ENCODE data around the gene PRG2.

PRG2 gene

GRCh38 chr11:57378186-57378585 is 12.3 kb downstream of the PRG2 start:
- TF ChIP-seq EZH2phosphoT487 (conservative IDR thresholded peaks at IDR 0.05; ENCODE audit: low read length) (no peak), CTCF (IDR thresholded peaks at IDR 0.05; ENCODE audit: insufficient read depth, low read length, poor library complexity, severe bottlenecking) (no peak)
- H3K36me3 ChIP-seq (ENCODE audit: low read length) = no peaks in the 10 kb centered on the region
- no peaks in the 10 kb centered on the region for H4K20me1 ChIP-seq (ENCODE audit: low read depth, low read length)
- no peak overlapping the region for H2AFZ ChIP-seq (ENCODE audit: low read depth, low read length, severe bottlenecking)
- H3K4me2 ChIP-seq (ENCODE audit: low read depth, low read length, poor library complexity, severe bottlenecking) = no peak overlapping the region
- H3F3A ChIP-seq (ENCODE audit: insufficient read depth) = no peaks in the 10 kb centered on the region
- H3K27me3 ChIP-seq (ENCODE audit: low read length) = no peaks in the 10 kb centered on the region
- no peaks in the 10 kb centered on the region for H3K9me3 ChIP-seq (ENCODE audit: insufficient read depth, low read length)
- H3K4me3 ChIP-seq (ENCODE audit: insufficient read depth, low read length, poor library complexity, severe bottlenecking) = no peak overlapping the region
- no peak overlapping the region for H3K9ac ChIP-seq (ENCODE audit: low read length)
- no peaks in the 10 kb centered on the region for H3K9me2 ChIP-seq (replicated peaks; ENCODE audit: insufficient read depth, low read length)
- no peak overlapping the region for H3K27ac ChIP-seq (ENCODE audit: low read depth, low read length)
- H3K79me2 ChIP-seq (ENCODE audit: insufficient read depth, low read length) = no peaks in the 10 kb centered on the region

DNA sequence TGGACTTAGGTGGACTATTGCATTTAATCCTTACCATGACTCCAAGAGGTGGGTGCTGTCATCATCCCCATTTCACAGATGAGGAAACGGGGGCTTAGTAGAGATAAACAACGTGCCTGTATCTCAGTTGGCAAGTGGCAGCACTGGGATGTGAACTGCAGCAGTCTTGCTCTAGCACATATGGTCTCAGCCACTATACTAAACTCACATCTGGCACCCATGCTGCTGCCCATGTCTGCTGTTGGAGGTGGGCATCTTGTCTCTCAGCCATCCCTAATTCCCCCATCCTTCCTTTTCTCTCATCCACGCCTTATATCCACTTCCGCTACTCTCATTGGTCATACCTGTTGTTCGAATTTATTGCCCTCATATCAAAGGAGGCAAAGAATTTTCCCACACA is 13.3 kb downstream of the PRG2 start:
- H3K4me2 ChIP-seq (ENCODE audit: low read depth, low read length, poor library complexity, severe bottlenecking) = no peak overlapping the region

DNA sequence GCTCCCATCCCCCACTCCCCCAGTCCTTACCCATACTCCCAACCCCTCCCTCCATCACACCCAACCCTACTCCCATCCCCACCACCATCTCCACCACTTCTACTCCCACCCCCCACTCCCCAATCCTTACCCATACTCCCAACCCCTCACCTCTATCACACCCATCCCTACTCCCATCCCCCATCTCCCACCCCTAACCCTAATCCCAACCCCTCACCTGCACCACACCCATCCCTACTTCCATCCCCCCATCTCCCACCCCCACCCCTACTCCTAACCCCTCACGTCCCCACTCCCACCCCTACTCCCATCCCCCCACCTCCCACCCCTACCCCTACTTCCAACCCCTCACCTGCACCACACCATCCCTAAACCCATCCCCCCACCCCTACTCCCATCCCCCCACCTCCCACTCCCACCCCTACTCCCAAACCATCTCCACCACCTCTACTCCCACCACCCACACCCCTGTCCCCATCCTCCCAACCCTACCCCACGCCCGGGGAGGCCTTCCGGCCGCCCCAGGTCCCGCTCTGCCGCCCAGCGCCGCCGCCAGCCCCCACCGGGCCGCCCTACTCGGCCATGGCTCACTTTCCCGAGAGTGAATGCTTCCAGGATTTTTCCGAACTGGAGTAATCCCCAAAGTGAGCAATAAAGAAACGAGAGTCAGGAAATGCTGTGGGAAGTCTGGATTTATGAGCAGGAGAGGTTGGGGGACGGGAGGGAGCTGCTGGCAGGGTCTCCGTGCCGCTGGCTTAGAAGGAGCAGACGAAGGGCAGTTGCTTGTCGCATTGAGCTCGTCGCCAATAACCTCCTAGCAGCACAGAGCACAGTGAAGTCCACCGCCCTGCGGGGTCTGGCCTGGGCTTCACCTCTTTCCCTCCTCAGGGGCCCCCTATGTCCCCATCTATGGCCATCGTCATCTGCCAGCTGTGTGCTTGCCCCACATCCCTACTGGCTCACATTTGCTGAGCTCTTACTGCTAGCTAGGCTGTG is 14.1 kb downstream of the PRG2 start:
- Histone ChIP-seq H3K9me3 (ENCODE audit: insufficient read depth, low read length) (no peaks in the 10 kb centered on the region), H3K9me2 (replicated peaks; ENCODE audit: insufficient read depth, low read length) (no peaks in the 10 kb centered on the region), H4K20me1 (ENCODE audit: low read depth, low read length) (no peaks in the 10 kb centered on the region), H3K27me3 (ENCODE audit: low read length) (no peaks in the 10 kb centered on the region), H3K4me2 (ENCODE audit: low read depth, low read length, poor library complexity, severe bottlenecking) (no peak overlapping the region), H3K36me3 (ENCODE audit: low read length) (no peaks in the 10 kb centered on the region), H3K79me2 (ENCODE audit: insufficient read depth, low read length) (no peaks in the 10 kb centered on the region), H2AFZ (ENCODE audit: low read depth, low read length, severe bottlenecking) (no peak overlapping the region), H3K9ac (ENCODE audit: low read length) (no peak overlapping the region), H3F3A (ENCODE audit: insufficient read depth) (no peaks in the 10 kb centered on the region), H3K27ac (ENCODE audit: low read depth, low read length) (no peak overlapping the region), H3K4me3 (ENCODE audit: insufficient read depth, low read length, poor library complexity, severe bottlenecking) (no peak overlapping the region)
- no peak for TF ChIP-seq CTCF (IDR thresholded peaks at IDR 0.05; ENCODE audit: insufficient read depth, low read length, poor library complexity, severe bottlenecking)
- no peak for TF ChIP-seq EZH2phosphoT487 (conservative IDR thresholded peaks at IDR 0.05; ENCODE audit: low read length)

More for the DNA sequence above, 13.3 kb downstream of the PRG2 start:
- no peak overlapping the region for H3K4me3 ChIP-seq (ENCODE audit: insufficient read depth, low read length, poor library complexity, severe bottlenecking)
- H4K20me1 ChIP-seq (ENCODE audit: low read depth, low read length) = no peaks in the 10 kb centered on the region
- no peaks in the 10 kb centered on the region for H3K9me3 ChIP-seq (ENCODE audit: insufficient read depth, low read length)
- H3K9me2 ChIP-seq (replicated peaks; ENCODE audit: insufficient read depth, low read length) = no peaks in the 10 kb centered on the region
- H2AFZ ChIP-seq (ENCODE audit: low read depth, low read length, severe bottlenecking) = no peak overlapping the region
- no peaks in the 10 kb centered on the region for H3F3A ChIP-seq (ENCODE audit: insufficient read depth)
- H3K9ac ChIP-seq (ENCODE audit: low read length) = no peak overlapping the region
- H3K27me3 ChIP-seq (ENCODE audit: low read length) = no peaks in the 10 kb centered on the region
- TF ChIP-seq CTCF (IDR thresholded peaks at IDR 0.05; ENCODE audit: insufficient read depth, low read length, poor library complexity, severe bottlenecking) = no peak
- TF ChIP-seq EZH2phosphoT487 (conservative IDR thresholded peaks at IDR 0.05; ENCODE audit: low read length) = no peak
- no peaks in the 10 kb centered on the region for H3K79me2 ChIP-seq (ENCODE audit: insufficient read depth, low read length)
- H3K27ac ChIP-seq (ENCODE audit: low read depth, low read length) = no peak overlapping the region
- H3K36me3 ChIP-seq (ENCODE audit: low read length) = no peaks in the 10 kb centered on the region
